Heart right ventricle (tissue), 16 donors: ENCODE results near the gene ZSCAN9. TPM values are rescaled to one million over a fixed set of nuclear protein-coding genes. Genes with fewer than 3 reads are reported as not detected.

Experiments
- ATAC-seq, 8 donors: fragments of 200-7000 bp; cut with Tn5 transposase; one replicate each; pipeline ENCODE4 v1.9.1; 2020; ENCODE audit warnings: mild to moderate bottlenecking in 8 of 8, moderate library complexity in 8 of 8, moderate number of reproducible peaks in 1 of 8
- DNase-seq, 2 donors: peaks; one replicate each; pipeline ENCODE4 v3.0.0-alpha.2; 2020
- H3K27ac ChIP-seq, 10 donors: fragments of 200-600 bp; sonication (generic) in 2 of 10; one replicate each; pipeline versions ENCODE4 v1.5.0 to v1.8.0; 2020 to 2022; ENCODE audit warnings: mild to moderate bottlenecking in 3 of 10
- H3K27me3 ChIP-seq, 7 donors: fragments of 200-600 bp; one replicate each; pipeline ENCODE4 v1.8.0; 2021 to 2022; ENCODE audit warnings: mild to moderate bottlenecking in 2 of 7
- H3K36me3 ChIP-seq, 9 donors: fragments of 200-600 bp; sonication (generic) in 1 of 9; one replicate each; pipeline versions ENCODE4 v1.5.0 to v1.8.0; 2020 to 2022; ENCODE audit warnings: mild to moderate bottlenecking in 2 of 9
- H3K4me1 ChIP-seq, 9 donors: fragments of 200-600 bp; sonication (generic) in 1 of 9; one replicate each; pipeline versions ENCODE4 v1.5.0 to v1.8.0; 2020 to 2022; ENCODE audit warnings: mild to moderate bottlenecking in 4 of 9
- H3K4me3 ChIP-seq, 10 donors: fragments of 200-600 bp; sonication (generic) in 2 of 10; one replicate each; pipeline versions ENCODE4 v1.5.0 to v1.8.0; 2020 to 2022; ENCODE audit warnings: mild to moderate bottlenecking in 7 of 10, moderate library complexity in 2 of 10
- H3K9me3 ChIP-seq, 11 donors: fragments of 200-600 bp in 10 of 11; sonication (generic) in 2 of 11; one replicate each; pipeline versions ENCODE4 v1.5.0 to v1.8.0; 2013 to 2022; ENCODE audit warnings: mild to moderate bottlenecking in 2 of 11, control low read depth in 1 of 11, moderate library complexity in 1 of 11
- CTCF ChIP-seq, 9 donors: fragments of 200-600 bp; sonication (generic) in 2 of 9; IDR thresholded peaks; one replicate each; pipeline versions ENCODE4 v1.5.0 to v1.8.0; 2021 to 2022; ENCODE audit warnings: antibody characterized with exemption in 9 of 9, mild to moderate bottlenecking in 5 of 9, moderate library complexity in 1 of 9
- WGBS, 2 donors: extraction: QIAGEN DNeasy Blood & Tissue Kit; methylation state at CpG; one replicate each; pipeline ENCODE4 v1.1.7; 2013; ENCODE audit warnings: inconsistent platforms in 1 of 2; 5-methylcytosine and 5-hydroxymethylcytosine counted together
- intact Hi-C, 10 donors: fragments of 100-400 bp; cut with DNase I; formaldehyde crosslinking; loops; one replicate each; pipeline versions ENCODE4 v1.11.1 to v1.14.2; 2022
- polyA plus RNA-seq, 2 donors: library from polyadenylated mRNA; stranded (reverse); fragments of 200-250 nt; gene quantifications; one replicate each; pipeline ENCODE4 v1.2.3, GENCODE V29; 2013
- total RNA-seq, 10 donors: library from RNA; stranded (reverse); fragmentation: NEBNext Ultra II Directional in 3 of 10; extraction: Animal tissue kit (Norgen Biotek cat#: 25700) in 3 of 10; gene quantifications; one replicate each; pipeline versions ENCODE4 v1.2.1 to v1.2.4, GENCODE V29; 2021 to 2023
- donor health status: Arrhythmogenic right ventricular cardiomyopathy.
- donor health status: ischemic (EF 13 %, LVEDD 7.1; RV severe dilation, severe dysfunction).
- donor health status: healthy with polysubstance abuse.
- donor health status: DM: no; HTN: yes; CAD: no.
- donor health status: DM: no; HTN: no; CAD: no.
- donor health status: ischemic (EF 25% LVEDD 6.9; RV normal size, moderate dysfunction).
- donor health status: ischemic (EF 25% LVEDD 5.7; RV mildly dilated, moderate dysfunction).
- donor health status: healthy.
- donor health status: DM: yes; HTN: yes; CAD: no.
- donor health status: Ischemic cardiomyopathy.
- donor health status: ischemic (EF 35%, LVEDD 5.7; RV mildly dilated, moderate dysfunction).
- donor health status: nonischemic (EF 11% LVEDD 7.7; RV severe dilation, severe dysfunction).
- donor health status: DM: yes; HTN: yes; CAD: no.
- donor health status: PGD.
- donor health status: ischemic (EF 29% LVEDD 5.4; RV normal size, mild dysfunction).
- donor health status: nonischemic (EF 23%, LVEDD 6.1; RV moderate dilation, normal function).

The ZSCAN9 gene
- total and polyA plus RNA-seq, 12 donors, result 6.8 to 11.2 (median 8.8) TPM

DNA sequence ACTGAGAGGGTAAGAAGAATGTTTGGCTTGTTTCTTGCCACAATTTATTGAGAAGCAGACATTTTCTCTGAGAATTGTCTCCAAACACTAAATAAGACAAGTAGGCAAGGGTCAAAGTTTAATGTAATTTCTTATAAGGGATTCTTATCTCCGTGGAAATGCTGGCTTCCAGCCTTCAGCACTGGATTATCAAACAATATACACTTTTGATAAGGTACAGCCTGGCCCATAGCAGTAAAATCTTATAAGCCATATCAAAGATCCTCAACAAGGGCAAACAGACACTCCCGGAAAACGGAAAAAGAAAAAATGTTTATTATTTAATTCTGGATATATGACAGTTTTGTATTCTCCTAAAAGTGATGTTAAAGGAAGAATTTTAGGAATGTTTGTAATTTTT is 18.5 kb upstream of the ZSCAN9 start:
- Histone ChIP-seq H3K36me3 (no peaks in the 10 kb centered on the region), H3K4me1 (peaks cover 0 to 19% (median 11%) of the 10 kb centered on the region in 9 donors), H3K9me3 (peaks cover 0 to 18% (median 7%) of the 10 kb centered on the region in 11 donors), H3K27me3 (peaks cover 15 to 100% (median 88%) of the 10 kb centered on the region in 7 donors), H3K27ac (no peak overlapping the region), H3K4me3 (no peak overlapping the region)
- intact Hi-C loops, result no loop called here
- no peak for TF ChIP-seq CTCF (IDR thresholded peaks at IDR 0.05)
- WGBS, 2 donors, result 38 to 54% methylated on average over 3 of the region's 3 CpGs
- no peak for ATAC-seq
- no peak for DNase-seq

GRCh38 chr6:28206928-28207509 is 18.1 kb upstream of the ZSCAN9 start:
- ATAC-seq, result no peak
- H3K4me3 ChIP-seq, result peak overlapping the region in 6 of 10 donors; percentile 9 to 39 (median 27)
- no peaks in the 10 kb centered on the region for H3K36me3 ChIP-seq
- TF ChIP-seq CTCF (IDR thresholded peaks at IDR 0.05), result no peak
- 6 to 7% methylated on average over 15 of the region's 15 CpGs for WGBS, 2 donors
- DNase-seq, result no peak
- peaks cover 0 to 21% (median 11%) of the 10 kb centered on the region in 9 donors for H3K4me1 ChIP-seq
- H3K27me3 ChIP-seq, result peaks cover 15 to 100% (median 90%) of the 10 kb centered on the region in 7 donors
- no peak overlapping the region for H3K27ac ChIP-seq
- intact Hi-C loops, result no loop called here
- peaks cover 0 to 18% (median 7%) of the 10 kb centered on the region in 11 donors for H3K9me3 ChIP-seq

DNA sequence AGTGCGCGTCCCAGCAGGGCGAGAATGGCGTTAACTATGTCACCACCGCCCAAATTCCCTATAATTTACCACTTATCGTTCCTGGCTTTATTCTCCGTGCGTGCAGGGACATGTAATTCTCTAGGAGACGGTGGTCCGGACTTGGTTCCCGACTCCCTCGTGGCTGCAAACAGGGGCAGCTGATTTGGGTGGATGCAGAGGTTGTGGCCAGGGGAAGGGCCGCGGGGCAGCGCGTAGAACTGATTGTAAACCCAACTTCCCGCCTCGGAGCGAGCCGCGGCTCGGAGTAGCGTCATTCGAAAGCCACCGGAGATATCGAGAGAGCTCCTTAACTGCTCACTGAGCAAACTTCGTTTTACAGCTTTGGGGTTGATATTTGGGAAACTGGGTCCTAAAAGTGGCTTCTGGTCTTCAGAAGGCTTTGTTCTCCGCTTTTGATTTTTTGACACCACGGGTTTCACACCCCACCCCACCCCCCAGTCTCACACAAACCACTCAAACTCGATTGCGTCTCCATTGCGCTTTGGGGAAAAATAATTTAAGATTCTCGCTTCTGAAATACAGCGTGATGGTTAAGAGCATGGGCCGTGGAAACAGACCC is 17.5 kb upstream of the ZSCAN9 start:
- WGBS, 2 donors, result 1 to 2% methylated on average over 35 of the region's 35 CpGs
- TF ChIP-seq CTCF (IDR thresholded peaks at IDR 0.05), result no peak
- H3K36me3 ChIP-seq, result no peaks in the 10 kb centered on the region
- no peak overlapping the region for H3K27ac ChIP-seq
- peaks cover 0 to 18% (median 7%) of the 10 kb centered on the region in 11 donors for H3K9me3 ChIP-seq
- H3K27me3 ChIP-seq, result peaks cover 15 to 100% (median 95%) of the 10 kb centered on the region in 7 donors
- H3K4me3 ChIP-seq, result peak overlapping the region in 7 of 10 donors; percentile 4 to 39 (median 21)
- H3K4me1 ChIP-seq, result peaks cover 0 to 27% (median 15%) of the 10 kb centered on the region in 9 donors
- intact Hi-C loops, result no loop called here
- peak in 5 of 8 donors; percentile 37 to 61 (median 50) for ATAC-seq
- peak in 1 of 2 donors; percentile 29 for DNase-seq

GRCh38 chr6:28208111-28208659 is 16.9 kb upstream of the ZSCAN9 start:
- Histone ChIP-seq H3K9me3 (peaks cover 0 to 15% (median 6%) of the 10 kb centered on the region in 11 donors), H3K27me3 (peaks cover 15 to 100% (median 98%) of the 10 kb centered on the region in 7 donors), H3K27ac (no peak overlapping the region), H3K4me1 (peaks cover 0 to 31% (median 18%) of the 10 kb centered on the region in 9 donors), H3K4me3 (peak overlapping the region in 6 of 10 donors; percentile 4 to 39 (median 27)), H3K36me3 (no peaks in the 10 kb centered on the region)
- no peak for TF ChIP-seq CTCF (IDR thresholded peaks at IDR 0.05)
- 4 to 6% methylated on average over 23 of the region's 23 CpGs for WGBS, 2 donors
- DNase-seq, result no peak
- ATAC-seq, result peak in 1 of 8 donors; percentile 17
- intact Hi-C loops, result no loop called here
